ENCODE measurements around the gene CYSRT1. TPM values are rescaled to one million over a fixed set of nuclear protein-coding genes. Genes with fewer than 3 reads are reported as not detected.

The CYSRT1 gene
- total RNA-seq, 1 experiment from 2014 or later, result 1.0 TPM

DNA sequence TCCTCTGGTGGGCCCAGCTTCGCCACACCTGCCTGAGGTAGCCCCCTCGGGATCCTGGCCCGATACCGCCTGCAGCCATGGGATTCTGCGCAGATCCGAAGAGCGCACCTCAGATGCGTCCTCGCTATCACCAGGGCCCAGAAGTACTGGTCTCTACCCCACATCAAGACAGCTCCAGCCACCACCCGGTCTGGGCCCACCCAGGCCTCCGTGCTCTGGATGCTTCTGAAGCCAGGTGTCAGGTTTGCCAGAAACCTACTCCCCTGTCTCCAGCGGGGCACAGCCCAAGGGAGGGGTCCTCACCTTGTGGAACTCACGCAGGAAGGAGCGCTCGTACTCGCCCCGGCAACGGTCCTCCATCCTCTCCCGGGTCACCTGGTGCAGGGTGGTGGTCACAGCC lies 39.1 kb upstream of the CYSRT1 start:
- Histone ChIP-seq H3K23me2 (ENCODE audit: insufficient read length, low read depth, low read length, poor library complexity, severe bottlenecking) (peaks cover 13% of the 10 kb centered on the region), H3K79me2 (ENCODE audit: insufficient read depth, low read length) (peaks cover 10% of the 10 kb centered on the region; the same call in 1 of the 2 replicates), H3K18ac (ENCODE audit: insufficient read length, low read depth, low read length) (no peak overlapping the region), H4K5ac (ENCODE audit: insufficient read length, low read depth, low read length) (no peak overlapping the region), H2BK120ac (ENCODE audit: low read depth, low read length, poor library complexity, severe bottlenecking) (no peak overlapping the region), H3K9ac (ENCODE audit: extremely low read depth, insufficient read length, low read length) (no peak overlapping the region), H3K56ac (ENCODE audit: insufficient read length, low read depth, low read length) (no peak overlapping the region), H3K4me2 (ENCODE audit: insufficient read depth, insufficient read length, low read length) (no peak overlapping the region), H3K9me3 (ENCODE audit: control insufficient read depth, low read depth, low read length) (no peaks in the 10 kb centered on the region), H2BK5ac (ENCODE audit: insufficient read length, low read length) (no peak overlapping the region), H2AK5ac (ENCODE audit: insufficient read length, low read length) (no peak overlapping the region), H3T11ph (ENCODE audit: low read length) (no peak overlapping the region), H3K4me1 (ENCODE audit: insufficient read depth, low read length) (peaks cover 5% of the 10 kb centered on the region; the same call in 1 of the 2 replicates), H4K91ac (ENCODE audit: insufficient read length, low read depth, low read length) (no peak overlapping the region), H3K27me3 (ENCODE audit: insufficient read depth, low read length) (no peaks in the 10 kb centered on the region), H3K23ac (ENCODE audit: insufficient read length, low read depth, low read length) (no peak overlapping the region), H2BK12ac (ENCODE audit: insufficient read length, low read depth, low read length) (no peak overlapping the region), H4K8ac (replicated peaks; ENCODE audit: insufficient read length, low read depth, low read length) (no peak overlapping the region), H3K4ac (ENCODE audit: low read depth, low read length) (no peak overlapping the region), H3K27ac (ENCODE audit: insufficient read length, low read depth, low read length) (no peak overlapping the region), H2BK15ac (ENCODE audit: low read depth, low read length) (no peak overlapping the region), H2BK20ac (ENCODE audit: low read depth, low read length, poor library complexity, severe bottlenecking) (no peak overlapping the region), H4K20me1 (ENCODE audit: control insufficient read depth, insufficient read depth, insufficient read length) (peaks cover 2% of the 10 kb centered on the region), H2AFZ (ENCODE audit: low read length) (no peak overlapping the region), H3K79me1 (ENCODE audit: insufficient read depth, low read depth, low read length, poor library complexity, severe bottlenecking) (peaks cover 6% of the 10 kb centered on the region), H3K14ac (ENCODE audit: insufficient read depth, low read length) (no peak overlapping the region)
- TF ChIP-seq, protein P1, sequence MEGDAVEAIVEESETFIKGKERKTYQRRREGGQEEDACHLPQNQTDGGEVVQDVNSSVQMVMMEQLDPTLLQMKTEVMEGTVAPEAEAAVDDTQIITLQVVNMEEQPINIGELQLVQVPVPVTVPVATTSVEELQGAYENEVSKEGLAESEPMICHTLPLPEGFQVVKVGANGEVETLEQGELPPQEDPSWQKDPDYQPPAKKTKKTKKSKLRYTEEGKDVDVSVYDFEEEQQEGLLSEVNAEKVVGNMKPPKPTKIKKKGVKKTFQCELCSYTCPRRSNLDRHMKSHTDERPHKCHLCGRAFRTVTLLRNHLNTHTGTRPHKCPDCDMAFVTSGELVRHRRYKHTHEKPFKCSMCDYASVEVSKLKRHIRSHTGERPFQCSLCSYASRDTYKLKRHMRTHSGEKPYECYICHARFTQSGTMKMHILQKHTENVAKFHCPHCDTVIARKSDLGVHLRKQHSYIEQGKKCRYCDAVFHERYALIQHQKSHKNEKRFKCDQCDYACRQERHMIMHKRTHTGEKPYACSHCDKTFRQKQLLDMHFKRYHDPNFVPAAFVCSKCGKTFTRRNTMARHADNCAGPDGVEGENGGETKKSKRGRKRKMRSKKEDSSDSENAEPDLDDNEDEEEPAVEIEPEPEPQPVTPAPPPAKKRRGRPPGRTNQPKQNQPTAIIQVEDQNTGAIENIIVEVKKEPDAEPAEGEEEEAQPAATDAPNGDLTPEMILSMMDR (conservative IDR thresholded peaks at IDR 0.05), result no peak
- Mint-ChIP-seq H3K4me3 (no peak overlapping the region), H3K4me1 (peaks cover 17 to 22% of the 10 kb centered on the region in 2 experiments), H3K9me3 (no peaks in the 10 kb centered on the region), H3K27me3 (ENCODE audit: low read depth) (no peaks in the 10 kb centered on the region), H3K27ac (no peak overlapping the region), H3K36me3 (ENCODE audit: insufficient read depth in 1 of 3, low read depth in 3 of 3) (peaks cover 10 to 59% (median 49%) of the 10 kb centered on the region in 3 experiments; a peak in 6 of 7 replicates)
- no peak for DNase-seq
- WGBS (ENCODE audit: extremely low coverage, insufficient read length, low lambda C conversion rate), result no CpG with 5 or more reads among the region's 19 CpGs

Measured in H9 (cell line).